ENCODE results near the gene CLEC4D.
"Not testable (repeated sequence)": the region's sequence is repeated elsewhere in the genome, so short reads cannot be mapped to it uniquely, and the experiment has no call there.

The CLEC4D gene

GRCh38 chr12:8513256-8513655 is at the start of gene CLEC4D:
CLEC4D (plus strand) TSS chr12:8513503; CDS start chr12:8513733, 230 bp downstream.
- DNase-seq: no peak

- DNase-seq: no peak
Measured at GRCh38 chr12:8465301-8465996, 47.9 kb upstream of the CLEC4D start.

GRCh38 chr12:8466241-8466640 is 47.1 kb upstream of the CLEC4D start:
- no peak for DNase-seq

GRCh38 chr12:8471090-8471489 is 42.2 kb upstream of the CLEC4D start:
- DNase-seq: no peak

GRCh38 chr12:8475508-8476203 is 37.6 kb upstream of the CLEC4D start:
- no peak for DNase-seq

- peak; percentile 2 for DNase-seq
Measured at GRCh38 chr12:8482571-8483061, 30.7 kb upstream of the CLEC4D start.

GRCh38 chr12:8483079-8483478 is 30.2 kb upstream of the CLEC4D start:
- no peak for DNase-seq

- no peak for DNase-seq
Measured at GRCh38 chr12:8491646-8492530, 21.4 kb upstream of the CLEC4D start.

- DNase-seq: peak; percentile 21
Measured at GRCh38 chr12:8493084-8493483, 20.2 kb upstream of the CLEC4D start.

- DNase-seq: not testable (repeated sequence)
Measured at GRCh38 chr12:8495671-8496070, 17.6 kb upstream of the CLEC4D start.

GRCh38 chr12:8496074-8496473 is 17.2 kb upstream of the CLEC4D start:
- not testable (repeated sequence) for DNase-seq

- DNase-seq: no peak
Measured at GRCh38 chr12:8499616-8500015, 13.7 kb upstream of the CLEC4D start.

- no peak for DNase-seq
Measured at GRCh38 chr12:8501720-8502119, 11.6 kb upstream of the CLEC4D start.

GRCh38 chr12:8504351-8504750 is 9.0 kb upstream of the CLEC4D start:
- DNase-seq: no peak

- no peak for DNase-seq
Measured at GRCh38 chr12:8507596-8507995, 5.7 kb upstream of the CLEC4D start.

GRCh38 chr12:8508223-8508622 is 5.1 kb upstream of the CLEC4D start:
- DNase-seq: no peak

- DNase-seq: no peak
Measured at GRCh38 chr12:8508910-8509841, 4.1 kb upstream of the CLEC4D start.

GRCh38 chr12:8517971-8518370 is 4.7 kb downstream of the CLEC4D start:
- no peak for DNase-seq

- DNase-seq: no peak
Measured at GRCh38 chr12:8519171-8519570, 5.9 kb downstream of the CLEC4D start.

GRCh38 chr12:8527250-8528130 is 14.2 kb downstream of the CLEC4D start:
- no peak for DNase-seq

GRCh38 chr12:8532045-8532444 is 18.7 kb downstream of the CLEC4D start:
- DNase-seq: no peak

Data from CD4-positive, alpha-beta T cell treated with Interleukin-6 for 4 hours (primary cell).